ENCODE data around the gene RTN4RL1.

RTN4RL1 gene

GRCh38 chr17:1956134-1956533 is 69.0 kb downstream of the RTN4RL1 start:
- no peak for TF ChIP-seq CTCF (IDR thresholded peaks at IDR 0.05; ENCODE audit: low read length, missing control alignments)
- no peak for DNase-seq (ENCODE audit: low read depth)
- H3K4me3 ChIP-seq (replicated peaks; ENCODE audit: low read depth, low read length): no peak overlapping the region

- no peak for TF ChIP-seq CTCF (IDR thresholded peaks at IDR 0.05; ENCODE audit: low read length, missing control alignments)
- no peak overlapping the region for H3K4me3 ChIP-seq (replicated peaks; ENCODE audit: low read depth, low read length)
- DNase-seq (ENCODE audit: low read depth): no peak
Measured at GRCh38 chr17:1953831-1954230, 71.3 kb downstream of the RTN4RL1 start.

- no peak overlapping the region for H3K4me3 ChIP-seq (replicated peaks; ENCODE audit: low read depth, low read length)
- no peak for TF ChIP-seq CTCF (IDR thresholded peaks at IDR 0.05; ENCODE audit: low read length, missing control alignments)
- DNase-seq (ENCODE audit: low read depth): no peak
Measured at GRCh38 chr17:1951920-1952319, 73.2 kb downstream of the RTN4RL1 start.

- no peak for DNase-seq (ENCODE audit: low read depth)
- TF ChIP-seq CTCF (IDR thresholded peaks at IDR 0.05; ENCODE audit: low read length, missing control alignments): no peak
- H3K4me3 ChIP-seq (replicated peaks; ENCODE audit: low read depth, low read length): no peak overlapping the region
Measured at GRCh38 chr17:1949754-1950153, 75.4 kb downstream of the RTN4RL1 start.

GRCh38 chr17:1948517-1948825 is 76.7 kb downstream of the RTN4RL1 start:
- TF ChIP-seq CTCF (IDR thresholded peaks at IDR 0.05; ENCODE audit: low read length, missing control alignments): no peak
- no peak for DNase-seq (ENCODE audit: low read depth)
- H3K4me3 ChIP-seq (replicated peaks; ENCODE audit: low read depth, low read length): no peak overlapping the region

GRCh38 chr17:1947743-1948516 is 77.2 kb downstream of the RTN4RL1 start:
- no peak for DNase-seq (ENCODE audit: low read depth)
- no peak for TF ChIP-seq CTCF (IDR thresholded peaks at IDR 0.05; ENCODE audit: low read length, missing control alignments)
- H3K4me3 ChIP-seq (replicated peaks; ENCODE audit: low read depth, low read length): no peak overlapping the region

- no peak for TF ChIP-seq CTCF (IDR thresholded peaks at IDR 0.05; ENCODE audit: low read length, missing control alignments)
- no peak for DNase-seq (ENCODE audit: low read depth)
- H3K4me3 ChIP-seq (replicated peaks; ENCODE audit: low read depth, low read length): no peak overlapping the region
Measured at GRCh38 chr17:1947229-1947742, 77.8 kb downstream of the RTN4RL1 start.

Data from fibroblast of pulmonary artery (primary cell).